Nephron (organoid): Measurements from ENCODE around the gene ANKHD1.

Experiments
- H3K27ac Mint-ChIP-seq, 3 experiments: 2 replicates each; pipeline ENCODE4 v1.8.0; 2020; ENCODE audit warnings: mixed read lengths in 3 of 3, mild to moderate bottlenecking in 2 of 3, moderate library complexity in 1 of 3
- H3K27me3 Mint-ChIP-seq: 2 replicates; pipeline ENCODE4 v1.8.0; 2021; ENCODE audit warnings: low read depth, mild to moderate bottlenecking, moderate library complexity, mixed read lengths
- H3K36me3 Mint-ChIP-seq: 2 replicates; pipeline ENCODE4 v1.8.0; 2020; ENCODE audit warnings: low read depth, mixed read lengths
- H3K4me1 Mint-ChIP-seq: 2 replicates; pipeline ENCODE4 v1.8.0; 2020; ENCODE audit warnings: mixed read lengths
- H3K4me3 Mint-ChIP-seq, 3 experiments: 2 replicates each; pipeline ENCODE4 v1.8.0; 2020; ENCODE audit warnings: mild to moderate bottlenecking in 3 of 3, mixed read lengths in 3 of 3, moderate library complexity in 2 of 3
- H3K9me3 Mint-ChIP-seq: 2 replicates; pipeline ENCODE4 v1.8.0; 2020; ENCODE audit warnings: mixed read lengths
- TF ChIP-seq, protein P1 (sequence below), 3 experiments: fragments of 200-600 bp; sonication (generic); IDR thresholded peaks; one replicate each; pipeline ENCODE4 v1.5.0; 2021; ENCODE audit warnings: antibody characterized with exemption in 3 of 3; ENCODE audit not compliant: unreplicated experiment in 3 of 3

ANKHD1 gene, protein sequence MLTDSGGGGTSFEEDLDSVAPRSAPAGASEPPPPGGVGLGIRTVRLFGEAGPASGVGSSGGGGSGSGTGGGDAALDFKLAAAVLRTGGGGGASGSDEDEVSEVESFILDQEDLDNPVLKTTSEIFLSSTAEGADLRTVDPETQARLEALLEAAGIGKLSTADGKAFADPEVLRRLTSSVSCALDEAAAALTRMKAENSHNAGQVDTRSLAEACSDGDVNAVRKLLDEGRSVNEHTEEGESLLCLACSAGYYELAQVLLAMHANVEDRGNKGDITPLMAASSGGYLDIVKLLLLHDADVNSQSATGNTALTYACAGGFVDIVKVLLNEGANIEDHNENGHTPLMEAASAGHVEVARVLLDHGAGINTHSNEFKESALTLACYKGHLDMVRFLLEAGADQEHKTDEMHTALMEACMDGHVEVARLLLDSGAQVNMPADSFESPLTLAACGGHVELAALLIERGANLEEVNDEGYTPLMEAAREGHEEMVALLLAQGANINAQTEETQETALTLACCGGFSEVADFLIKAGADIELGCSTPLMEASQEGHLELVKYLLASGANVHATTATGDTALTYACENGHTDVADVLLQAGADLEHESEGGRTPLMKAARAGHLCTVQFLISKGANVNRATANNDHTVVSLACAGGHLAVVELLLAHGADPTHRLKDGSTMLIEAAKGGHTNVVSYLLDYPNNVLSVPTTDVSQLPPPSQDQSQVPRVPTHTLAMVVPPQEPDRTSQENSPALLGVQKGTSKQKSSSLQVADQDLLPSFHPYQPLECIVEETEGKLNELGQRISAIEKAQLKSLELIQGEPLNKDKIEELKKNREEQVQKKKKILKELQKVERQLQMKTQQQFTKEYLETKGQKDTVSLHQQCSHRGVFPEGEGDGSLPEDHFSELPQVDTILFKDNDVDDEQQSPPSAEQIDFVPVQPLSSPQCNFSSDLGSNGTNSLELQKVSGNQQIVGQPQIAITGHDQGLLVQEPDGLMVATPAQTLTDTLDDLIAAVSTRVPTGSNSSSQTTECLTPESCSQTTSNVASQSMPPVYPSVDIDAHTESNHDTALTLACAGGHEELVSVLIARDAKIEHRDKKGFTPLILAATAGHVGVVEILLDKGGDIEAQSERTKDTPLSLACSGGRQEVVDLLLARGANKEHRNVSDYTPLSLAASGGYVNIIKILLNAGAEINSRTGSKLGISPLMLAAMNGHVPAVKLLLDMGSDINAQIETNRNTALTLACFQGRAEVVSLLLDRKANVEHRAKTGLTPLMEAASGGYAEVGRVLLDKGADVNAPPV (N-terminal part only)

DNA sequence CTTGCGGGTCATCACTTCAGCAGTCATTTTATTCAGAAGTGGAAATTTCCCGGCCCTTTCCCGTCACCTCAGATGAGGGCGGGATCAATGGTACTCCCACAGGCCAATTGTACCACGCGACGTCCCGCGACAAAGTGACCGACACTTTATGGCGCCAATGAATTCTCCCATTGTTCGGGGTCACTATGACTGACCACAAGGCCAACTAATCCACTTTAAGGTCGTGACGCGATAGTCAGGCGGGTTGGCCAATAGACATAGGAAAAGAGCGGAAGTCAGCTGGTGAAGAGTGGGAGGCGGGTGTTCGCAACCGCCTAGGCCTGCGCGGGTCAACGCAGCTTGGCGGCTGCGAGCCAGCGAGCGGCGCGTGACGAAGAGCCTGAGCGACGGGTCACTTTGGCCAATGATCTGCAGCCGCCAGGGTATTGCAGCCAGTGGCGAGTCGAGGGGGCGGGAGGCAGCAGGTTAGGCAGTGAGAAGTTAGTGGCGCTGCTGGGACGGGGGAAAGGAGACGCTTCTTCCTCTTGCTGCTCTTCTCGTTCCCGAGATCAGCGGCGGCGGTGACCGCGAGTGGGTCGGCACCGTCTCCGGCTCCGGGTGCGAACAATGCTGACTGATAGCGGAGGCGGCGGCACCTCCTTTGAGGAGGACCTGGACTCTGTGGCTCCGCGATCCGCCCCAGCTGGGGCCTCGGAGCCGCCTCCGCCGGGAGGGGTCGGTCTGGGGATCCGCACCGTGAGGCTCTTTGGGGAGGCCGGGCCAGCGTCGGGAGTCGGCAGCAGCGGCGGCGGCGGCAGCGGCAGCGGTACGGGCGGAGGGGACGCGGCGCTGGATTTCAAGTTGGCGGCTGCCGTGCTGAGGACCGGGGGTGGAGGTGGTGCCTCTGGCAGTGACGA lies at the start of gene ANKHD1:
Gene ANKHD1 (plus strand): TSS at position 472 of the 896 bp plus-strand sequence. CDS start 135 bp downstream, at position 607.
- TF ChIP-seq, protein P1, sequence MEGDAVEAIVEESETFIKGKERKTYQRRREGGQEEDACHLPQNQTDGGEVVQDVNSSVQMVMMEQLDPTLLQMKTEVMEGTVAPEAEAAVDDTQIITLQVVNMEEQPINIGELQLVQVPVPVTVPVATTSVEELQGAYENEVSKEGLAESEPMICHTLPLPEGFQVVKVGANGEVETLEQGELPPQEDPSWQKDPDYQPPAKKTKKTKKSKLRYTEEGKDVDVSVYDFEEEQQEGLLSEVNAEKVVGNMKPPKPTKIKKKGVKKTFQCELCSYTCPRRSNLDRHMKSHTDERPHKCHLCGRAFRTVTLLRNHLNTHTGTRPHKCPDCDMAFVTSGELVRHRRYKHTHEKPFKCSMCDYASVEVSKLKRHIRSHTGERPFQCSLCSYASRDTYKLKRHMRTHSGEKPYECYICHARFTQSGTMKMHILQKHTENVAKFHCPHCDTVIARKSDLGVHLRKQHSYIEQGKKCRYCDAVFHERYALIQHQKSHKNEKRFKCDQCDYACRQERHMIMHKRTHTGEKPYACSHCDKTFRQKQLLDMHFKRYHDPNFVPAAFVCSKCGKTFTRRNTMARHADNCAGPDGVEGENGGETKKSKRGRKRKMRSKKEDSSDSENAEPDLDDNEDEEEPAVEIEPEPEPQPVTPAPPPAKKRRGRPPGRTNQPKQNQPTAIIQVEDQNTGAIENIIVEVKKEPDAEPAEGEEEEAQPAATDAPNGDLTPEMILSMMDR (IDR thresholded peaks at IDR 0.05; ENCODE audit: unreplicated experiment in 3 of 3): no peak
- peaks cover 24% of the 10 kb centered on the region for H3K4me1 Mint-ChIP-seq
- H3K36me3 Mint-ChIP-seq: peaks cover 17% of the 10 kb centered on the region
- H3K4me3 Mint-ChIP-seq: no peak within 1 kb of the TSS
- H3K27me3 Mint-ChIP-seq: no peaks in the 10 kb centered on the region
- peak within 1 kb of the TSS in 1 of 3 experiments; percentile 85 for H3K27ac Mint-ChIP-seq
- H3K9me3 Mint-ChIP-seq: no peaks in the 10 kb centered on the region

DNA sequence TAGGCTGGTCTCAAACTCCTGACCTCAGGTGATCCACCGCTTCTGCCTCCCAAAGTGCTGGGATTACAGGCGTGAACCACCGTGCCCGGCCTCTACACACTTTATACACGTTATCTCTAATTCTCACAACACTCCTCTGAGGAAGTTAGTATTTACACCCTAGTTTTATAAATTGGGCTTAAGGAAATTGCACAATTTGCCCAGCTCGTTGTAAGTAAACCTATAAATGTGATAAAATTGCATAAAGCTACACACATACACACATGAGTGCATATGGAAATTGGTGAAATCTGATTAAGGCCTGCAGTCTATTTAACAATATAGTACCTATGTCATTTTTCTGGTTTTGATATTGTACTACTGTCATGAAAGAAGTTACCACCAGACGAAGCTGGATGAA lies 46.1 kb upstream of the ANKHD1 start:
- Mint-ChIP-seq H3K27me3 (peaks cover 9% of the 10 kb centered on the region), H3K9me3 (no peaks in the 10 kb centered on the region), H3K27ac (no peak overlapping the region), H3K4me3 (no peak overlapping the region), H3K4me1 (peaks cover 5% of the 10 kb centered on the region), H3K36me3 (no peaks in the 10 kb centered on the region)
- TF ChIP-seq, protein P1 (IDR thresholded peaks at IDR 0.05; ENCODE audit: unreplicated experiment in 3 of 3): no peak

DNA sequence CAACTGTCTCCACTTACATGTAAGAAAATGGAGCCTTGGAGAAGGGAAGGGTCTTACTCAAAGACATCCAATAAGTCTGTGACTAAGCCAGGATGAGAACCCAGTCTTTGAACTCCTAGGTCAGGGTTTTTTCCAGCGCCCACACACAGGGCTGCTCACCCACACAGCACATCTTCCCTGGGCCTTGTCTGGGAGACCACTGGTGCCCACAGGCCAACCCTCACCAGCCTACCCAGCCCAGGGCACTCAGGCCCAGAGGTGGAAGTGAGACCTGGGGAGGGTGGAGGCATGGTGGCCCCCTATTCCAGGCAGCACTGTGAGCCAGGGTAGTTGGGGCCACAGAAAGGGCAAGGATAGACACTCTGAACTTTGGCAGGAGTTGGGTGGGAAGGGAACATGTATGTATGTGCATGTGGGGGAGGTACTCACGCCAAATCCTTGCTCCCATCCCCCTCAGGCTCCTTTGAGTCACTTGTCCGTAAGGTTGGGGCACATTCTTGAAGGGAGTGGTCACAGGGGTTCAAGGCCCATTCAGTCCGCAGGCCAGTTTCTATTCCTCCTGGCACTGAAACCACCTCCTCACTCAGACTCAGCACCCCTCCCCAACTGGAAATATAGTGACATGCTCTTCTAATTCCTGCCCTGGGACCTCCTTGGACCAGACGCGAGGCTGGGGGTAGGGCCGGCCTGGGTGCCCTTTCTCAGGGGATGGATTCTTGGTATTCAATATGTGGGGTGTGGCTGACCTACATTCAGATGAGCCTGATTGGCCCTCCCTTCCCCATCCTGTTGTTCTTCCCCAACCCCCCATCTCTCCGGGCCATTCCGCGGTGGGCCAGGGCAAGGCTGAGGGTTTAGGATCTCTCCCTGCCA lies 44.5 kb upstream of the ANKHD1 start:
- Mint-ChIP-seq H3K27me3 (no peaks in the 10 kb centered on the region), H3K36me3 (no peaks in the 10 kb centered on the region), H3K27ac (no peak overlapping the region), H3K4me1 (peaks cover 5% of the 10 kb centered on the region), H3K9me3 (no peaks in the 10 kb centered on the region), H3K4me3 (peak overlapping the region in 2 of 3 experiments; percentile 15 to 52)
- TF ChIP-seq, protein P1 (IDR thresholded peaks at IDR 0.05; ENCODE audit: unreplicated experiment in 3 of 3): no peak

DNA sequence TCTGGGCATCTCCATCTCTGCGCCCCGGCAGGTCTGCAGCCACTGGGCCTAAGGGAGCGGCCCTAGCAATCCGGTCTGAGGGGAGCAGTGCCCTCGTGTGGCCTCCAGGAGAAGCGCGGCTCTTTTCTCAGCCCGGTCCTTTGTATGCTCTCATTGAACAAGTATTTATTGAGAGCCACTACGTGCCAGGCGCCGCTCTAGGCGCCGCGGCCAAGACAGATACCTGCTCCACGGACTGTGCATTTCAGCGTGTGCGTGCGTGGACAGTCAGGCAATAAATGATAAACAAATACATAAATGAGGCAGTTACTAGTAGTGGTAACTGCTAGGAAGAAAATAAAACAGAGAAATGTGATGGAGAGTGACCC lies 43.9 kb upstream of the ANKHD1 start:
- Mint-ChIP-seq H3K27ac (peak overlapping the region in 2 of 3 experiments; percentile 9 to 12), H3K9me3 (no peaks in the 10 kb centered on the region), H3K4me1 (peaks cover 5% of the 10 kb centered on the region), H3K4me3 (peak overlapping the region in 2 of 3 experiments; percentile 52 to 57), H3K36me3 (no peaks in the 10 kb centered on the region), H3K27me3 (no peaks in the 10 kb centered on the region)
- TF ChIP-seq, protein P1 (IDR thresholded peaks at IDR 0.05; ENCODE audit: unreplicated experiment in 3 of 3): peak; percentile 83 to 84 (median 84)
